Parathyroid adenoma (tissue), 2 donors: Measurements from ENCODE around the gene FLNB.
A peak's percentile ranks its signal among the peaks of the same experiment; 100 is the strongest.

Experiments
- H2AFZ ChIP-seq: fragments of 300-600 bp; sonication (generic); one replicate; pipeline ENCODE4 v1.7.0; 2017; ENCODE audit warnings: antibody characterized with exemption, mild to moderate bottlenecking
- H3K27ac ChIP-seq: fragments of 300-600 bp; sonication (generic); one replicate; pipeline ENCODE4 v1.7.0; 2017
- H3K27me3 ChIP-seq: fragments of 300-600 bp; sonication (generic); one replicate; pipeline ENCODE4 v1.7.0; 2017; ENCODE audit warnings: low read length; ENCODE audit not compliant: control insufficient read depth, insufficient read depth
- H3K36me3 ChIP-seq: fragments of 300-600 bp; sonication (generic); one replicate; pipeline ENCODE4 v1.7.0; 2017; ENCODE audit warnings: low read length; ENCODE audit not compliant: control insufficient read depth, insufficient read depth
- H3K4me1 ChIP-seq: fragments of 300-600 bp; sonication (generic); one replicate; pipeline ENCODE4 v1.7.0; 2017; ENCODE audit warnings: control low read depth
- H3K4me2 ChIP-seq: fragments of 300-600 bp; sonication (generic); one replicate; pipeline ENCODE4 v1.7.0; 2017; ENCODE audit warnings: low read length
- H3K4me3 ChIP-seq: fragments of 300-600 bp; sonication (generic); one replicate; pipeline ENCODE4 v1.7.0; 2017; ENCODE audit warnings: low read depth, low read length
- H3K79me2 ChIP-seq: fragments of 300-600 bp; sonication (generic); one replicate; pipeline ENCODE4 v1.7.0; 2017; ENCODE audit warnings: control low read depth
- H3K9ac ChIP-seq: fragments of 300-600 bp; sonication (generic); one replicate; pipeline ENCODE4 v1.7.0; 2017; ENCODE audit warnings: mild to moderate bottlenecking
- H3K9me3 ChIP-seq: fragments of 300-600 bp; sonication (generic); one replicate; pipeline ENCODE4 v1.7.0; 2017; ENCODE audit warnings: low read length; ENCODE audit not compliant: control insufficient read depth
- TF ChIP-seq, protein P1 (sequence below): fragments of 300-600 bp; sonication (generic); IDR thresholded peaks from one replicate; pipeline ENCODE4 v1.7.0; 2017; ENCODE audit warnings: antibody characterized with exemption, mild to moderate bottlenecking
- donor health status: primary hyperparathyroidism.

The FLNB gene

DNA sequence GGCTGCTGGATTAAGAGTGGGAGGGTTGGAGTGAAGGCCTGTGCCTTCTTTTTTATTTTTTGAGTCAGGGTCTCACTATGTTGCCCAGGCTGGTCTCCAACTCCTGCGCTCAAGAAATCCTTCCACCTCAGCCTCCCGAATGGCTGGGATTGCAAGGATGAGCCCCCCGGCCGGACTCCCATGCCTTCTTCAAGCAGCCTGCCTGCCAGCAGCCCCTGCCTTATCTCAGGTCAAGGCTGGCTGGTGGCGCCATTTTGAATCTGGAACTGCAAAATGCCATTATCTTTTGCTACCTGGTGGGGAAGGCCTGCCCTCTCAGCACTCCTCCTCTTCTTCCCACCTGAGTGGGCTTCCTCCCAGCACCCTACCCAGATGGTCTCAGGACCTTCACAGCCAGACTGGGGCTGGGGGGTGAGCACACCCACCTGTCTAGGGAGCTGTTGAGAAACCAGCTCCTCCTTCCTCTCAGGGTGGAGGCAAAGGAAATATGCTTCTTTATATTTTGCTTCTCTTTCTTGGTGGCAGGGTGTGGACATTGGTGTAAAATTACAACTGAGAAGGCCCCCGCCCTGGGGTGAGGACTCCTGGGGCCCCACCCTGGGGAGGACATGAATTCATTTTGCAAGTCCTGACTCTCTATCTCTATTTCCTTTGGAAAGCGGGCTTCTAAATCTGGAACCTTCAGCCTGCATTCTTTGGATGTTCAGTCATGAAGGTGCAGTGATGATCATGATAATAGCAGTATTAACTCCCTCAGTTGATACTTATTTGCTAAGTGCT, 7.7 kb upstream of the FLNB start:
- Histone ChIP-seq H3K27me3 (no peaks in the 10 kb centered on the region), H3K79me2 (no peaks in the 10 kb centered on the region), H3K4me1 (peaks cover 22% of the 10 kb centered on the region), H2AFZ (peak overlapping the region; percentile 81), H3K9ac (no peak overlapping the region), H3K4me3 (no peak overlapping the region), H3K36me3 (no peaks in the 10 kb centered on the region), H3K9me3 (no peaks in the 10 kb centered on the region), H3K4me2 (no peak overlapping the region), H3K27ac (peak overlapping the region; percentile 97)
- TF ChIP-seq, protein P1, sequence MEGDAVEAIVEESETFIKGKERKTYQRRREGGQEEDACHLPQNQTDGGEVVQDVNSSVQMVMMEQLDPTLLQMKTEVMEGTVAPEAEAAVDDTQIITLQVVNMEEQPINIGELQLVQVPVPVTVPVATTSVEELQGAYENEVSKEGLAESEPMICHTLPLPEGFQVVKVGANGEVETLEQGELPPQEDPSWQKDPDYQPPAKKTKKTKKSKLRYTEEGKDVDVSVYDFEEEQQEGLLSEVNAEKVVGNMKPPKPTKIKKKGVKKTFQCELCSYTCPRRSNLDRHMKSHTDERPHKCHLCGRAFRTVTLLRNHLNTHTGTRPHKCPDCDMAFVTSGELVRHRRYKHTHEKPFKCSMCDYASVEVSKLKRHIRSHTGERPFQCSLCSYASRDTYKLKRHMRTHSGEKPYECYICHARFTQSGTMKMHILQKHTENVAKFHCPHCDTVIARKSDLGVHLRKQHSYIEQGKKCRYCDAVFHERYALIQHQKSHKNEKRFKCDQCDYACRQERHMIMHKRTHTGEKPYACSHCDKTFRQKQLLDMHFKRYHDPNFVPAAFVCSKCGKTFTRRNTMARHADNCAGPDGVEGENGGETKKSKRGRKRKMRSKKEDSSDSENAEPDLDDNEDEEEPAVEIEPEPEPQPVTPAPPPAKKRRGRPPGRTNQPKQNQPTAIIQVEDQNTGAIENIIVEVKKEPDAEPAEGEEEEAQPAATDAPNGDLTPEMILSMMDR, result no peak

DNA sequence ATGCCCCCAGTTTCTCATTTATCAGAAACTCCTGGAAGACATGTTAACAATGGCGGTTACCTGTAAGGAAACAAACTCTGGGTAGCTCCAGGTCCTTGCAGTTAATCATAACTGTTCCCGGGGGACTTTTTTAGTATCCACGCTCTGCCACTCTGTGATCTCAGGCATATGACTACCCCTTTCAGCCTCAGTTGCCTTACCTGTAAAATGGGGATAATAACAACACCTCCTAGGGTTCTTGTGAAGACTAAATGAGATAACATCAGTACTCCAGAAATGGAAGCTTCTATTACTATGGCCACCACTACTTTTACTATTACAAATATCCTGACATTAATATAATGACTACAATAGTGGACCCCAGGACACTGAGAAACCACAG, 7.1 kb upstream of the FLNB start:
- Histone ChIP-seq H3K27me3 (no peaks in the 10 kb centered on the region), H3K4me1 (peaks cover 22% of the 10 kb centered on the region), H3K27ac (peak overlapping the region; percentile 97), H3K9ac (no peak overlapping the region), H3K4me2 (no peak overlapping the region), H3K36me3 (no peaks in the 10 kb centered on the region), H3K9me3 (no peaks in the 10 kb centered on the region), H2AFZ (peak overlapping the region; percentile 81), H3K4me3 (no peak overlapping the region), H3K79me2 (no peaks in the 10 kb centered on the region)
- TF ChIP-seq, protein P1, result no peak

- no peak overlapping the region for H3K4me2 ChIP-seq
- H3K79me2 ChIP-seq, result no peaks in the 10 kb centered on the region
- TF ChIP-seq, protein P1, result no peak
- H3K4me3 ChIP-seq, result no peak overlapping the region
- no peaks in the 10 kb centered on the region for H3K27me3 ChIP-seq
- no peaks in the 10 kb centered on the region for H3K9me3 ChIP-seq
- H2AFZ ChIP-seq, result no peak overlapping the region
- no peak overlapping the region for H3K27ac ChIP-seq
- H3K36me3 ChIP-seq, result no peaks in the 10 kb centered on the region
- peaks cover 22% of the 10 kb centered on the region for H3K4me1 ChIP-seq
- H3K9ac ChIP-seq, result no peak overlapping the region
Measured at GRCh38 chr3:58001979-58002378, 6.2 kb upstream of the FLNB start.

- H3K4me1 ChIP-seq, result peaks cover 26% of the 10 kb centered on the region
- TF ChIP-seq, protein P1, result no peak
- no peaks in the 10 kb centered on the region for H3K27me3 ChIP-seq
- no peak overlapping the region for H3K9ac ChIP-seq
- no peaks in the 10 kb centered on the region for H3K79me2 ChIP-seq
- H2AFZ ChIP-seq, result no peak overlapping the region
- no peak overlapping the region for H3K27ac ChIP-seq
- no peak overlapping the region for H3K4me3 ChIP-seq
- H3K4me2 ChIP-seq, result no peak overlapping the region
- no peaks in the 10 kb centered on the region for H3K36me3 ChIP-seq
- no peaks in the 10 kb centered on the region for H3K9me3 ChIP-seq
Measured at GRCh38 chr3:58003093-58003492, 5.1 kb upstream of the FLNB start.

- Histone ChIP-seq H3K36me3 (no peaks in the 10 kb centered on the region), H3K4me1 (peaks cover 16% of the 10 kb centered on the region), H3K27me3 (no peaks in the 10 kb centered on the region), H3K9ac (no peak overlapping the region), H3K9me3 (no peaks in the 10 kb centered on the region), H2AFZ (no peak overlapping the region), H3K27ac (no peak overlapping the region), H3K4me2 (no peak overlapping the region), H3K79me2 (peaks cover 15% of the 10 kb centered on the region), H3K4me3 (no peak overlapping the region)
- TF ChIP-seq, protein P1, result no peak
Measured at GRCh38 chr3:58004973-58005372, 3.2 kb upstream of the FLNB start.
